ENCODE measurements around the gene COL27A1. TPM values are rescaled to one million over a fixed set of nuclear protein-coding genes. Genes with fewer than 3 reads are reported as not detected.
"Not testable (repeated sequence)": the region's sequence is repeated elsewhere in the genome, so short reads cannot be mapped to it uniquely, and the experiment has no call there.

Gene COL27A1
- total RNA-seq, 1 donor from 2014 or later = 3.7 TPM

- H3K27ac Mint-ChIP-seq = no peak overlapping the region
- H3K27me3 Mint-ChIP-seq (ENCODE audit: low read depth) = peaks cover 5% of the 10 kb centered on the region
- no peak overlapping the region for H3K4me3 Mint-ChIP-seq (ENCODE audit: low read depth)
- no peaks in the 10 kb centered on the region for H3K9me3 Mint-ChIP-seq
- no peaks in the 10 kb centered on the region for H3K36me3 Mint-ChIP-seq (ENCODE audit: low read depth)
- H3K4me1 Mint-ChIP-seq (ENCODE audit: low read depth) = no peaks in the 10 kb centered on the region
- no peak for DNase-seq (ENCODE audit: low spot score)
- intact Hi-C loops (cut with micrococcal nuclease) = no loop called here
Observed at GRCh38 chr9:114126247-114127060, 28.9 kb upstream of the COL27A1 start.

GRCh38 chr9:114128759-114129158 lies 26.6 kb upstream of the COL27A1 start:
- DNase-seq (ENCODE audit: low spot score); H3K27me3 Mint-ChIP-seq (ENCODE audit: low read depth); H3K4me3 Mint-ChIP-seq (ENCODE audit: low read depth); H3K27ac Mint-ChIP-seq; H3K36me3 Mint-ChIP-seq (ENCODE audit: low read depth); H3K4me1 Mint-ChIP-seq (ENCODE audit: low read depth); H3K9me3 Mint-ChIP-seq; intact Hi-C loops (cut with micrococcal nuclease): not testable (repeated sequence)

- no peak overlapping the region for H3K4me3 Mint-ChIP-seq (ENCODE audit: low read depth)
- H3K9me3 Mint-ChIP-seq = no peaks in the 10 kb centered on the region
- intact Hi-C loops (cut with micrococcal nuclease) = no loop called here
- no peak overlapping the region for H3K27ac Mint-ChIP-seq
- no peak for DNase-seq (ENCODE audit: low spot score)
- H3K4me1 Mint-ChIP-seq (ENCODE audit: low read depth) = no peaks in the 10 kb centered on the region
- H3K36me3 Mint-ChIP-seq (ENCODE audit: low read depth) = no peaks in the 10 kb centered on the region
- H3K27me3 Mint-ChIP-seq (ENCODE audit: low read depth) = peaks cover 7% of the 10 kb centered on the region
Observed at GRCh38 chr9:114130141-114130540, 25.2 kb upstream of the COL27A1 start.

- intact Hi-C loops (cut with micrococcal nuclease) = no loop called here
- no peaks in the 10 kb centered on the region for H3K4me1 Mint-ChIP-seq (ENCODE audit: low read depth)
- H3K27ac Mint-ChIP-seq = no peak overlapping the region
- H3K36me3 Mint-ChIP-seq (ENCODE audit: low read depth) = no peaks in the 10 kb centered on the region
- no peaks in the 10 kb centered on the region for H3K9me3 Mint-ChIP-seq
- peaks cover 7% of the 10 kb centered on the region for H3K27me3 Mint-ChIP-seq (ENCODE audit: low read depth)
- DNase-seq (ENCODE audit: low spot score) = no peak
- no peak overlapping the region for H3K4me3 Mint-ChIP-seq (ENCODE audit: low read depth)
Observed at GRCh38 chr9:114130624-114131277, 24.6 kb upstream of the COL27A1 start.

GRCh38 chr9:114131808-114132549 lies 23.4 kb upstream of the COL27A1 start:
- no peaks in the 10 kb centered on the region for H3K9me3 Mint-ChIP-seq
- no peaks in the 10 kb centered on the region for H3K36me3 Mint-ChIP-seq (ENCODE audit: low read depth)
- peaks cover 7% of the 10 kb centered on the region for H3K27me3 Mint-ChIP-seq (ENCODE audit: low read depth)
- H3K4me3 Mint-ChIP-seq (ENCODE audit: low read depth) = no peak overlapping the region
- no peak overlapping the region for H3K27ac Mint-ChIP-seq
- no peak for DNase-seq (ENCODE audit: low spot score)
- intact Hi-C loops (cut with micrococcal nuclease) = no loop called here
- H3K4me1 Mint-ChIP-seq (ENCODE audit: low read depth) = no peaks in the 10 kb centered on the region

- H3K4me1 Mint-ChIP-seq (ENCODE audit: low read depth) = no peaks in the 10 kb centered on the region
- H3K4me3 Mint-ChIP-seq (ENCODE audit: low read depth) = no peak overlapping the region
- DNase-seq (ENCODE audit: low spot score) = no peak
- intact Hi-C loops (cut with micrococcal nuclease) = no loop called here
- peaks cover 7% of the 10 kb centered on the region for H3K27me3 Mint-ChIP-seq (ENCODE audit: low read depth)
- H3K36me3 Mint-ChIP-seq (ENCODE audit: low read depth) = no peaks in the 10 kb centered on the region
- H3K9me3 Mint-ChIP-seq = no peaks in the 10 kb centered on the region
- no peak overlapping the region for H3K27ac Mint-ChIP-seq
Observed at GRCh38 chr9:114132550-114132918, 22.8 kb upstream of the COL27A1 start.

GRCh38 chr9:114134827-114135396 lies 20.4 kb upstream of the COL27A1 start:
- Mint-ChIP-seq H3K27me3 (ENCODE audit: low read depth) (peaks cover 6% of the 10 kb centered on the region), H3K36me3 (ENCODE audit: low read depth) (no peaks in the 10 kb centered on the region), H3K4me3 (ENCODE audit: low read depth) (no peak overlapping the region), H3K4me1 (ENCODE audit: low read depth) (no peaks in the 10 kb centered on the region), H3K27ac (no peak overlapping the region), H3K9me3 (no peaks in the 10 kb centered on the region)
- intact Hi-C loops (cut with micrococcal nuclease) = no loop called here
- DNase-seq (ENCODE audit: low spot score) = no peak

GRCh38 chr9:114137831-114138230 lies 17.5 kb upstream of the COL27A1 start:
- Mint-ChIP-seq H3K27ac (no peak overlapping the region), H3K4me1 (ENCODE audit: low read depth) (no peaks in the 10 kb centered on the region), H3K36me3 (ENCODE audit: low read depth) (no peaks in the 10 kb centered on the region), H3K4me3 (ENCODE audit: low read depth) (no peak overlapping the region), H3K9me3 (no peaks in the 10 kb centered on the region), H3K27me3 (ENCODE audit: low read depth) (peaks cover 4% of the 10 kb centered on the region)
- intact Hi-C loops (cut with micrococcal nuclease) = no loop called here
- DNase-seq (ENCODE audit: low spot score) = no peak

GRCh38 chr9:114138552-114138971 lies 16.8 kb upstream of the COL27A1 start:
- Mint-ChIP-seq H3K27me3 (ENCODE audit: low read depth) (peaks cover 4% of the 10 kb centered on the region), H3K4me3 (ENCODE audit: low read depth) (no peak overlapping the region), H3K9me3 (no peaks in the 10 kb centered on the region), H3K36me3 (ENCODE audit: low read depth) (no peaks in the 10 kb centered on the region), H3K4me1 (ENCODE audit: low read depth) (no peaks in the 10 kb centered on the region), H3K27ac (no peak overlapping the region)
- intact Hi-C loops (cut with micrococcal nuclease) = no loop called here
- no peak for DNase-seq (ENCODE audit: low spot score)

- intact Hi-C loops (cut with micrococcal nuclease) = no loop called here
- no peak overlapping the region for H3K4me3 Mint-ChIP-seq (ENCODE audit: low read depth)
- H3K36me3 Mint-ChIP-seq (ENCODE audit: low read depth) = no peaks in the 10 kb centered on the region
- DNase-seq (ENCODE audit: low spot score) = no peak
- no peak overlapping the region for H3K27ac Mint-ChIP-seq
- peaks cover 2% of the 10 kb centered on the region for H3K27me3 Mint-ChIP-seq (ENCODE audit: low read depth)
- H3K4me1 Mint-ChIP-seq (ENCODE audit: low read depth) = no peaks in the 10 kb centered on the region
- no peaks in the 10 kb centered on the region for H3K9me3 Mint-ChIP-seq
Observed at GRCh38 chr9:114139071-114139470, 16.3 kb upstream of the COL27A1 start.

- Mint-ChIP-seq H3K27ac (no peak overlapping the region), H3K4me3 (ENCODE audit: low read depth) (no peak overlapping the region), H3K36me3 (ENCODE audit: low read depth) (no peaks in the 10 kb centered on the region), H3K27me3 (ENCODE audit: low read depth) (peaks cover 2% of the 10 kb centered on the region), H3K9me3 (no peaks in the 10 kb centered on the region), H3K4me1 (ENCODE audit: low read depth) (no peaks in the 10 kb centered on the region)
- intact Hi-C loops (cut with micrococcal nuclease) = no loop called here
- no peak for DNase-seq (ENCODE audit: low spot score)
Observed at GRCh38 chr9:114140401-114140800, 14.9 kb upstream of the COL27A1 start.

GRCh38 chr9:114140850-114141249 lies 14.5 kb upstream of the COL27A1 start:
- Mint-ChIP-seq H3K9me3 (no peaks in the 10 kb centered on the region), H3K27ac (no peak overlapping the region), H3K36me3 (ENCODE audit: low read depth) (no peaks in the 10 kb centered on the region), H3K4me1 (ENCODE audit: low read depth) (no peaks in the 10 kb centered on the region), H3K27me3 (ENCODE audit: low read depth) (peaks cover 2% of the 10 kb centered on the region), H3K4me3 (ENCODE audit: low read depth) (no peak overlapping the region)
- DNase-seq (ENCODE audit: low spot score) = no peak
- intact Hi-C loops (cut with micrococcal nuclease) = no loop called here
